ENCODE measurements around the gene DIRAS3.

The DIRAS3 gene

DNA sequence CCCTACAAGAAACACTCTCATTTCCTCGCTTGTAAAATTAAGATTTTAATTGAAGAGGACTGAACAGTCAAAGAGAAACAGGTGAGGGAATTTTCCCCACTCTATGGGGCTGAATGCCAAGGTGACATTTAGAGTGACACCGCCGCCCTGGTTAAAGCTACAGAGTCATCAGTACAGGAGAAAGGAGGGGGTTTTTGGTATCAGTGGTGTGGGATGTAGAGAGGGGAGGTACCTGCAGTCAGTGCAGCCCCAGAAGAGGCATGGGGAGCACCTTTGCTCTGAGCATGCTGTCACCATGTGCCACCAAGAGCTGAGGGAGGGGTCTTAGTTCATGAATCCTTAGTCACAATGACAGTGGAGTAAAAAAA, 2.8 kb downstream of the DIRAS3 start:
- ChIA-PET POLR2A (no interaction called here), CTCF (no interaction called here)
- DNase-seq (ENCODE audit: extremely low spot score), result no peak
- TF ChIP-seq, protein P1, sequence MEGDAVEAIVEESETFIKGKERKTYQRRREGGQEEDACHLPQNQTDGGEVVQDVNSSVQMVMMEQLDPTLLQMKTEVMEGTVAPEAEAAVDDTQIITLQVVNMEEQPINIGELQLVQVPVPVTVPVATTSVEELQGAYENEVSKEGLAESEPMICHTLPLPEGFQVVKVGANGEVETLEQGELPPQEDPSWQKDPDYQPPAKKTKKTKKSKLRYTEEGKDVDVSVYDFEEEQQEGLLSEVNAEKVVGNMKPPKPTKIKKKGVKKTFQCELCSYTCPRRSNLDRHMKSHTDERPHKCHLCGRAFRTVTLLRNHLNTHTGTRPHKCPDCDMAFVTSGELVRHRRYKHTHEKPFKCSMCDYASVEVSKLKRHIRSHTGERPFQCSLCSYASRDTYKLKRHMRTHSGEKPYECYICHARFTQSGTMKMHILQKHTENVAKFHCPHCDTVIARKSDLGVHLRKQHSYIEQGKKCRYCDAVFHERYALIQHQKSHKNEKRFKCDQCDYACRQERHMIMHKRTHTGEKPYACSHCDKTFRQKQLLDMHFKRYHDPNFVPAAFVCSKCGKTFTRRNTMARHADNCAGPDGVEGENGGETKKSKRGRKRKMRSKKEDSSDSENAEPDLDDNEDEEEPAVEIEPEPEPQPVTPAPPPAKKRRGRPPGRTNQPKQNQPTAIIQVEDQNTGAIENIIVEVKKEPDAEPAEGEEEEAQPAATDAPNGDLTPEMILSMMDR (IDR thresholded peaks at IDR 0.05; ENCODE audit: control extremely low read depth, extremely low read depth, low read depth, missing control alignments), result no peak

DNA sequence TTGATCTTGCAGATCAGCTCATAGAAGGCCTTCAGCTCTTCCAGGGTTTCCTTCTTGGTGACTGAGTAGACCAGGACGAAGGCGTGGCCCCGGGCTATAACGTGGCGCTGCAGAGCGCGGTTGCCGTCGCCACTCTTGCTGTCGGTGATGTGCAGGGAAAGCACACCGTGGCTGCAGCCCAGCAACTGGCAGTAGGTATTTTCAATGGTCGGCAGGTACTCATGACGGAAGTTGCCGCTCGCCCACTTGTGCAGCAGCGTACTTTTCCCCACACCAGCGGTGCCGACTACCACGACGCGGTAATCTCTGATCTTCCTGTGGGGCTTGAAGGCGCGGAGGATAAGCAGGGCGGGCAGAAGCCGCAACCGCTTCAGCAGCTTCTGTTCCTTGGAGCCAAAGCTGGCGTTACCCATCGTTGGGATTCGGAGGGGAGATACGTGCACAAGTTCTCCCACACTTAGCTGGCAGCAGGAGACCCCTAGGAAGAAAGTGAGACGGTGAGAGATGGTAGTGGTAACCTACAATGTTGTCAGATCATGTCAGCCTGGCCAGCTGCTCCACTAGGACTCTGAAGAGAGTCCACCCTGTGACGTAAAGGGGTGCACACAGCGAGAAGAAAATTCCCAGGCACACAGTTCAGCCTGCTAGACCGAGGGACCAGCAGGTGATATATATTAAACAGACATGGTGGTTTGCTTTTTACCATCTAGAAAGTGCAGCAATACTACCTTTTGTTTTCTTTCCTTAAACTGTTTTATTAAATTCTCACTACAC, 3.4 kb downstream of the DIRAS3 start:
- POLR2A ChIA-PET, result no interaction called here
- CTCF ChIA-PET, result interaction anchor here (1.1 kb wide), 1 partner anchor 69 kb away, joined by 3 read pairs; no protein-coding TSS in a partner anchor
- TF ChIP-seq, protein P1 (IDR thresholded peaks at IDR 0.05; ENCODE audit: control extremely low read depth, extremely low read depth, low read depth, missing control alignments), result no peak
- DNase-seq (ENCODE audit: extremely low spot score), result no peak

DNA sequence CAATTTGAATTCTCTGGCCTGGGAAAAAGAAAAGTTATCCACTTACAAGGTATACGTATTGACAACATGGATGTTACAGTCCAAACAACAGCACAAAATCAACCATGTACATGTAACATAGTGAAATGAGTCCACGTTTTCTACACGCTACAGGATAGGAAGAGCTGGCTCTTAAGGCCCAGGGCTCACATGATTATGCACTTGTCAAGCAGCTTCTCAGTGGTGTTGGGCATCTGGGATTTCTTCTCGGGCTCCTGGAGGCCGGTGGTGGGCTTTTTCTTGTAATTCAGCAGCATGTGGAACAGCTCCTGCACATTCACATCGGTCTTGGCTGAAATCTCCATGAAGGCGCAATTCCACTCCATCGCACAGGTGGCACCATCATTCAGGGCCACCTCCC, 4.0 kb downstream of the DIRAS3 start:
- ChIA-PET POLR2A (no interaction called here), CTCF (interaction anchor here (1.1 kb wide), 1 partner anchor 70 kb away, joined by 3 read pairs; no protein-coding TSS in a partner anchor)
- no peak for DNase-seq (ENCODE audit: extremely low spot score)
- TF ChIP-seq, protein P1 (IDR thresholded peaks at IDR 0.05; ENCODE audit: control extremely low read depth, extremely low read depth, low read depth, missing control alignments), result no peak

DNA sequence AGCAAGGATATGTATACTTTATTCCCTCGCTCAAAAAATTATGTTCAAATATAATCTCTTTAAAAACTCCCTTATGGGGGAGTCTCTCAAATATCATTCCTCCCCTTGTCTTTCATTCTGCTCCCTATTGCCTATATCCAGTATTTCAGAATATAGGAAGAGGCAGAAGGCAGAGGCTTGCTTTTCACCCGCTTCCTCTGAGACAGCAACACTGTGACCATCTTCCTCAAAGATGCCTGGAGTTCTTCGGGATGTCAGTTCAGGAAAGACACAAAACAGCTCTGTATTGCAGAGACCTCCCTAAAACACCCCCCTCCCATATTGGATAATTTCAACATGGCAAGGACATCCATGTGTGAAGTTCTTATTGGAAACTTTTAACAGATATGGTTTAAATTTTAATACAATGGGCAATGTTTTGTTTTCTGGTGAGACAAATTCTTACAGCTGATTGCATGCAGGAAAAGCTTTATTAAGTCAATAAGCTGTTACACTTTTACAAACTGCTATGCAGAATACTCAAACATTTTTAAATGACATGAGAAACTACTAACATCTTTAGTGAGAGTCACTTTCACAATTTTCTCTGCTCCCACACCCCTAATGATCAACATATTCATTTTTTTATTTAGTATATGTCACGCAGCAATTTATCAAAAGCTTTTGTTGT, 4.8 kb downstream of the DIRAS3 start:
- ChIA-PET POLR2A (no interaction called here), CTCF (interaction anchor here (1.3 kb wide), 1 partner anchor 275 kb away, joined by 3 read pairs; no protein-coding TSS in a partner anchor)
- no peak for DNase-seq (ENCODE audit: extremely low spot score)
- TF ChIP-seq, protein P1 (IDR thresholded peaks at IDR 0.05; ENCODE audit: control extremely low read depth, extremely low read depth, low read depth, missing control alignments), result no peak

DNA sequence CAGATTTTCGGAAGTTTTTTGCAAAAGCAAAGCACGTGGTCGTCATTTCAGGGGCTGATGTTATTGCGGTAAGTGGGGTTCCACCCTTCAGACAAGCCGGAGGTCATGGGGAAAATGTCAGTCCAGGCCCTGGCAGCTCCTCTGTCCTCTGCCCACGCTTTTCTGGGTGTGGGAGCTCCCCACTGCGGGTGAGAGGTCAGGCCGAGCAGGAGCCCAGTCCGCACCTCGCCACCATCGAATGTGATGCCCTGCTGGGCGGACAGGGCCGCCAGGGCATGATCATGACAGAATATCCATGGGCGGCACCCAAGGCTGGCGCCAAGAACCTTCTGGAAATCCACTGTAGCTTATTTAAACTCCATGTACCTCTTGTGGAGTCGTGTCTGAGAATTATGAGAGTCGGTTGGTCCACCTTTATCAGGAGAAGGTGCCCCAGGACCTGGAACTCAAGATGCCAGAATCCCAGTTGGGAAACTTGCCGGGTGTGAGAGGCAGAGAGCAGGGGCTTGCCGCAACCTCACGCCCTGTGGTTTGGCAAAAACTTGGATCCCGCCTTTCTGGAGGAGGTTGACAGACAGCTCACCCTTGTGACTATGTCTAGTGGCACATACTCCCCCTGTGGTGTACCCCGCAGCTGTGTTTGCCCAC, 6.9 kb downstream of the DIRAS3 start:
- CTCF ChIA-PET, result no interaction called here
- TF ChIP-seq, protein P1 (IDR thresholded peaks at IDR 0.05; ENCODE audit: control extremely low read depth, extremely low read depth, low read depth, missing control alignments), result no peak
- POLR2A ChIA-PET, result no interaction called here
- no peak for DNase-seq (ENCODE audit: extremely low spot score)

DNA sequence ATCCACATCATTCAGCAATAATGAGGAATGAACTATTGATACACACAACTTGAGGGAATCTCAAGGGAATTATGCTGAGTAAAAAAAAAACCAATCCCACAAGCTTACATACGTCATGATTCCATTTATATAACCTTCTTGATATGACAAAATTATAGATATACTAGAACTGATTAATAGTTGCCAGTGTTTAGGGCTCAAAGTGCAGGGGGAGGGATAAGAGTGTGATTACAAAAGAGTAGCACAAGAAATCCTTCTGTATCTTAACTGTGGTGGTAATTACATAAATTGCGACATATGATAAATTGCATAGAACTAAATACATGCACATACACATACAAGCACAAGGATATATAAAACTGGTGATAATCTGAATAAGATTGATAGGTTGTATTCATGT, 13.5 kb downstream of the DIRAS3 start:
- DNase-seq (ENCODE audit: extremely low spot score), result no peak
- TF ChIP-seq, protein P1 (IDR thresholded peaks at IDR 0.05; ENCODE audit: control extremely low read depth, extremely low read depth, low read depth, missing control alignments), result no peak
- CTCF ChIA-PET, result no interaction called here
- POLR2A ChIA-PET, result no interaction called here

All from GM10248 (cell line).